Measurements from ENCODE around the gene GPSM1.

The GPSM1 gene

DNA sequence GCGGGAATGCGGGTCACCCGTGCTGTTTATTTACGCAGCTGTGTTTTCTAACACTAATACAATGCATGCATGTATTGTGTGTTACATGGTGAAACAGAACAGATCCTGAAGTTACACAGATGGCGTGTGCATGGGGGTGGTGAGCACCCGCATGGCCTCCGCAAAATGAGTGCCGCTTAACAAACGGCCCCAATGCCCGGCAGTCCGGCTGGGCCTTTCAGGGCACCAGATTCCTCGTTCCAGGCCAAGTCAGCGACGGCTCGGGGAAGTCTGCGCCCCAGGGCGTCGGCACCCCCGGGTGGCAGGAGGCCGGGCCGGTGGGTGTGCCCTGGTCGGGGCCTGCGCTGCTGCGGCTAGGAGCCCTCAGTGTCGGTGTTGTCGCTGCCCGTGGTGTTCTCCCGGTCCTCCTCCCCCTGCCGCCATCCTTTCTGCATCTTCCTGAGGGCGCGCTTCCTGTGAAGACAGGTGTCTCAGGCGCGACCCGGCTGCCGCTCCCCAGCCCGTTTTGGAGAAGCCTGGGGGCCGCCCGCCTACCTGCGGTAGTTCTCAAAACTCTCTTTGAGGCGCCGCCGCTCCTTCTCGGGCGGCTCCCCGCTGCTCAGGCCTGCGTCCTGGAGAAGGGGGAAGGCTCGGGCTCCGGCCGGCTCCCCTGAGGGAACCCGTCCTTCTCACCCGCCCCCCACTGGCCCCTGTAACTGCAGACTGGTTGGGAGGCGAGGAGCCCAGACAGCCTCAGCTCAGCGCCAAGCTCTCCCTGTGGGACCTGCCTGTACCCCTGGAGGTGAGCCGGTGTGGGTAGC lies 36.8 kb downstream of the GPSM1 start:
- no peak for DNase-seq

DNA sequence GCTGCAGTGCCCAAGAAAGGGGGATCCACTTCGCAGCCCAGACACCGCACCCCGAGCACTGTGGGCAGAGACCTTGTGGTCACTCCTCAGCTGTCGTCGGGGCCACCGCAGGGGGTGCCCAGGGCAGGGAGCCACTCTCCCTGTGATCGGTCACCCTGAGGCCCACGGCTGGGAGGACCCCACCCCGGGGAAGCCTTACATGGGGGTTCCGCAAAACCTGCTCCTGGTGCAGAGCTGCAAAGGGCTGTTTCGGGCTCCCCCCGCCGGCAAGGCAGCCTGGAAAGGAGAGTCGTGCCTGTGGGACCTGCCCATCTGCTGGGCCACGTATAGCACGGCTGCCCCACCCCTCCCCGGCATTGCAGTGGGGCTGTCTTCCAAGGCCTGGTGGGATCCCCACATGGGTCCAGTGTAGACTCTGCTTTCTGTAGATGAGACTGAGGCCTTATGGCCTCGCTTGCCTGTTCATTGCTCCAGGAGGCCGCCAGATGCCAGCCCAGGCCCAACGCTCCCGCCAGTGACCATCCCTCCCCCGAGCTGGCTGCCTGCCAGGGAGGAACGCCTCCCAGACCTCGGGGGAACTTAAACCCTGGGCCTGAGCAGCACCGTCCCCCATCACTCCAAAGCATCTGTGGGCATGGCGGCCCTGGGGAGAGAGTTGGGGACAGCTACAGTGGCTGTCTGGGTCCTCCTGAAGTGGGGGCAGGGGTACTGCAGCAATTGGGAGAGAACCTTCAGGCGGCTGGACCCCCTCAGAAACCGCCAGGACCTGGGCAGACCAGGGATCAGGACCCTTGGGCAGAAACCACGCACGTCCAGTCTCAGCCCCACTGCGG lies 37.8 kb downstream of the GPSM1 start:
- DNase-seq = no peak

DNA sequence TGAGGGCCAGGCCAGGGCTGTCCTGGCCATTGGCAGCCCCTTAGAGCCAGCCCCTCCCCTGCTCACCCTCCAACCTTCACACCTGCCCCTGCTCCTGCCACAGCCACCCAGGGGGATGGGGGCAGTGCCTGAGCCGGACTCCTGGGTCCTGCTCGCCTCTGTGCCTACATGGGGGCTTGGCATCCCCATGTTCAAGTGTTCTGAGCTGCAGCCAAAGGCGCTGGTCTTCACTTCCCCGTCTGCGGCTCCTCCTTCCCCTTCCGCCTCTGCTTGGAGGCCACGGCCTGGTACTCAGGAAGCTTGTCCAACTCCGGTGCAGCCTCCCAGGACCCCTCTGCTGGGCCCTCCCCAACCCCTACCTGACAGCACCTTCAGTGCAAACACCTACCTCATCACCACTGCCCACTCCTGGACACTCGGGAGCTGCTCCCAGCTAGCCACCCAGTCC lies 38.5 kb downstream of the GPSM1 start:
- DNase-seq = no peak

DNA sequence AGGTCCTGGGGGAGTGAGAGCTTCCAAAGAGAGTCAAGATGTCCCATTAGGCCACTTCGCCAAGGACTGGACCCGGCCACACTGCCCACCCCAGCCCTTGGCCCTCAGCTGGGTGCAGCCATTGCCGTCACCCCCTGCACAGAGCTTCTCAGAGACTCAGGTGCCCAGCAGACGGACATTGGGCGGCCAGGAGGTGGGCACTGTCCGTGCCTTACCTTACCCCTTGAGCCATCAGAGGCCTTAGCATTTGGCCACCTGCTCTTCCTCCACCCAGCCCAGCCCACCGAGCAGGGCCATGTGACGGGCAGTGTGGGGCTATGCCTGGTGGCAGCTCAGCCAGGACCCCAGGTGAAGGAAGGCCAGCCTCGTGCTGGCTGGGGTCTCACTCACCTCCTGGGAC lies 39.5 kb downstream of the GPSM1 start:
- no peak for DNase-seq

DNA sequence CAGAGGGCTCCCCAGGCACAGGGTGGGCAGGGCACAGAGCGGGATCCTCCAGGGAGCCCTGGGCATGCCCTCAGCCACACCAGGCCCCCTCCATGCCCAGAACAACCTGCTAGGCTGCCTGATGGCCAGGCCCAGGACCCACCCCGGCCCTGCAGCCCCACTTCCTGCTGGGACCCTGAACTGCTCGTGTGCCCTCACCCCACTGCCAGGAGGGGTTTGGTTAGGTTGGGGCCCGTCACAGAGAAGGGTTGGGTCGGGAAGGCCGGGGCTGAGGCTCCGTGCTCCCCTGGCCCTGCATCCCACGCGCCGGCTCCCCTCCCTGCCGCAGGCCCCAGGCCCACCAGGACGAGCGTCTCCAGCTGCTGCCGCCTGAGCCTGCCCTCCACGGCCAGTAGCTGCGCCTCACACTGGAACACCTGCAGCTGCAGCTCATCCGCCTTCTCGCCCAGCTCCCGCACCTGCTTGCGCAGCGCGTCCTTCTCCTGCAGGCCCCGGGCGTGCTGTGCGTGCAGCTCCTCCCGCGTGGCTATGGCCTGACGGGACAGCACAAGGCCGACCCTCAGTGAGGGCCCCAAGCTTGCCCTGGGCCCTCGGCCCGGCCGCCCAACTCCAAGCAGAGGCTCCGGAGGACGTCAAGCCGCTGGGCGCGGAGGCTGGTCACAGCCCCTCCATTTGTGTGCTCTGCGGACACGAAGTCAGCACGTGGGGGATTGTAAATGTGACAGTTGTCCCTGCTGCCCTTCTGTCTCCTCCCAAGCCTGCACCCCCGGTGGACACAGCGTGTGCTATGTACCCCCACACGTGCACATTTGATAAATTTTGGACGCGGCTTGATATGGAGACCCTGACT lies 40.2 kb downstream of the GPSM1 start:
- DNase-seq = no peak

DNA sequence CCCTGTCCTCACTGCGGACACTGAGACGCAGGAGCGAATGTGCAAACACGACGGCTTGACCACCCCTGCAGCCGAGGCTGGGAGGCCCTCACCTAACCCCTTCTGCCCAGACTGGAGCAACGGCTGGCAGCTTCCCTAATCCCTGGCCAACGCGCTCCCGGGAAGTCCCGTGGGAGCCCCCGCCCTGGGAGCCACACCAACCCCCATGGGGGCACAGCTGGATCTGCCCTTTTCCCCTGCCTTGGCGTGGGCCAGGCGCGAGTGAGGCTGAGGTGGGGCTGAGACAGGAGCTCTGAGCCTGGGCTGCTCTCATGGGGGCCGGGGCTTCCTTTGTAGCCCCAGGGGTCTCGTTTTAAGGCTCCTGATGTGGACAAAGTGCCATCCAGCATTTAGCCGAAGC lies 40.9 kb downstream of the GPSM1 start:
- no peak for DNase-seq

DNA sequence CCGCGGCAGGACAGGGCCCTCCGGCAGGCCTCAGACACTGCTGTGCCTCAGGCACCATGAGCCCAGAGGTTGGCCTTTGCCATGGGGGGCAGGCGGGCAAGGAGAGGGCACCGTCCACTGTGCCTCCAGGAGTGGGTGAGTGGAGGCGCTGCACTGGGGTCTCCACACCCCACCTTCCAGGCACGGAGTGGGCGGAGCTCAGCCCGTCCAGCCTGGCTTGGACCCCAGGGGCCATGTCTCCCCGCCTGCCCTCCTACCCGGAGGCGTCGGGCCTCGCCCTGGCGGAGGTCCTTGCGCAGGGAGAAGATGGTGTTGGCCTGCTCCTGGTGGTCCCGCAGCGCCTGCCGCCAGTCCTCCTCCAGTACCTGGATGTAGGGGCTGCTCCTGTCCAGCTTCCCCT lies 42.7 kb downstream of the GPSM1 start:
- no peak for DNase-seq

DNA sequence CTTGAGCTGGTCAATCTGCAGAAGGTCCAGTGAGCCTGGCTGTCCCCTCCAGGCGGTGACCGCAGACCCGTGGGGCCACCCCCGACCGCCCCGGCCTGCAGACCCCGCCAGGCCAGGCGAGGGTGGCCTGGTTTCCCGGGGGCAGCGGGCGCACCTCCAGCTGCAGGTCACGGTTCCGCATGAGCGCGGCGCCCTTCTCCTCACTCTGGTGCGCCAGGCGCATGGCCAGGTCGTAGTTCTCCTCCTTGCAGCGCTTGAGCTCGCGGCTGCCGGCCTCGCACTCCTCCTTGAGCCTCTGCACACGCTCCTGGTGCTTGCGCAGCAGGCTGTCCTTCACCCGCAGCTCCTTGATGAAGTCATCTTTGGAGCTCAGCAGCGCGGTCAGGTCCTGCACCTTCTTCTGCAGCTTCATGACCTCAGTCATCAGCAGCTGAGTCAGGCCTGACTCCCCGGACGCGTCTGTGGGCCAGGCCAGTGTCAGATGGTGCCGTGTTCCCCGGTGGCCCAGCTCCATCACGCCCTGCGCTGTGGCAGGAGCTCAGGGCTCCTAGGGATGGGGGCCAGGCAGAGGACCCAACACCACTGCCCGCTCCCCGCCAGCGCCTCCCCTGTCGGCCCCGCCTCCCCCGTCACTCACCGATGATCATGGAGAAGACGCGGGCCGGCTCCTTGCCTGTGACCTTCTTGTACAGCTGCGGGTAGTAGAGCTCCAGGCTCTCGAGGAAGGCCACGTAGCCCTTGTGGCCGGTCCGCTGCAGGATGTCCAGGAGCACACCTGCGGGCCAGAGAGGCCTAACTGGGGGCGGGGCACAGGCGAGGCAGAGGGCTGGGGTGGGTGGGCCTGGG lies 43.6 kb downstream of the GPSM1 start:
- DNase-seq = no peak

DNA sequence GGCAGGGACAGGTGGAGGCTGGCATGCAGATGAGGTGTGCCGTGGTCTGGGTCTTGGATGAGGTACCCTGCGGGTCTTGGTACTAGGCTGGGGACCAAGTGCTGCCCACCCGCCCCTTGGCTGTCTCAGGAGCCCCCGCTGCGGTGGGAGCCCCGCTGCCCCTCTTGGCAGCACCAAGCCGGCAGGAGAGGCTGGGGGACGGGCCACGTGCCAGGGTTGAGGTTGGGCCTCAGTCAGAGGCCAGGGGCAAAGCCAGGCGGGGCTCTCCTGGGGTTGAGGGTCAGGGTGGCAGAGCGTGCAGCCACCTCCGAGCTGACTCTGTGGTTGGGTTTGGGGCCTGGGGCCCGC lies 44.2 kb downstream of the GPSM1 start:
- no peak for DNase-seq

DNA sequence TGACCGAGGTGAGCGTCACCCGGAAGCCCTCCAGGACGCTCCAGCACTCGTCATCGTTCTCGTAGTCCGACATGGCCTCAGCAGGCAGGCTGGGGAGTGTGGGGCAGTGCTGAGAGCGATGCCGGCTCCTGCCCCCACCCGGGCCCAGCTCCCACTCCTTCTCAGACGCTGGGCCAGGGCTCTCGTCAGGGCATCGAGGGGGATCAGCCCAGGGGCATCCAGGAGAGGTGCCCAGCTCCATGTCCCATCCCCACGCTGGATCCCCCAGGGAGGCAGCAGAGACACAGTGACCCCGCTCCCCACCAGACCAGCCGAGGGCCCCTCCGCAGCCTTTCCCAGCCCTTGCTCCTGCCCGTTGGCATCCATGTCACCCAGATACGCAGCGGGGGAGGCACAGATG lies 44.7 kb downstream of the GPSM1 start:
- DNase-seq = no peak

DNA sequence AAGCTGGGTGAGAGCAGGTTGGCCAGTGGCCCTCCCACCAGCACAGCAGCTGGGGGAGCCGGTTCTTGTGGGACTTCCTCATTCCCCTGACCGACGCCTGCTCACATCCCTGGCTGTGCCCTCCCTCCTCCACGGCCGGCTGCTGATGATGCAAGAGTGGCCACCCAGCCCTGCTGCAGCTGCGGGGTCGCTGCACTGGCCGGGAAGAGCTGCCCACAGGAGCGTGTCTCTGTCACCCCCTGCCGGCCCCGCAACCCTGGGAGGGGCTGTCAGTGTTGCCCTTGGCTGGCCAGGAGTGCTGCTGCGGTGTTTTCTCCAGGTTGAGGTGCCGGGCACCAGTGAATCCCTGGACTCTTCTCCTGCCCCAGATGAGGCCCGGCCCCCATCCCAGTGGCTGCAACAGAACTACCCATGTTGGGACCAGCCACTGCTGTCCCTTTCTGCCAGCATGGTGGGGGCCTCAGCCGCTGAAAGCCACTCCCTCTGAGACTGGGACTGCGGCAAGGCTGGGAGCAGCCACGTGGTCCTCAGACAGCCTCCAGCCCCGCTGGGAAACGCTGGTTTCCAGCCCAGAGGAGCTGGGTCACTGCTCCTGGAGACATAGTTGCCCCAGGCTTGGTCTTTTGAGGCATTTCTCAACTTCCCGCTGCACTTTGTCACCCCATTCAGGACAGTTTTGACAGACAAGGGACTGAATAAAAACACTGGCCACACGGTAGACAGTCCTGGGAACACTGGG lies 45.4 kb downstream of the GPSM1 start:
- no peak for DNase-seq

DNA sequence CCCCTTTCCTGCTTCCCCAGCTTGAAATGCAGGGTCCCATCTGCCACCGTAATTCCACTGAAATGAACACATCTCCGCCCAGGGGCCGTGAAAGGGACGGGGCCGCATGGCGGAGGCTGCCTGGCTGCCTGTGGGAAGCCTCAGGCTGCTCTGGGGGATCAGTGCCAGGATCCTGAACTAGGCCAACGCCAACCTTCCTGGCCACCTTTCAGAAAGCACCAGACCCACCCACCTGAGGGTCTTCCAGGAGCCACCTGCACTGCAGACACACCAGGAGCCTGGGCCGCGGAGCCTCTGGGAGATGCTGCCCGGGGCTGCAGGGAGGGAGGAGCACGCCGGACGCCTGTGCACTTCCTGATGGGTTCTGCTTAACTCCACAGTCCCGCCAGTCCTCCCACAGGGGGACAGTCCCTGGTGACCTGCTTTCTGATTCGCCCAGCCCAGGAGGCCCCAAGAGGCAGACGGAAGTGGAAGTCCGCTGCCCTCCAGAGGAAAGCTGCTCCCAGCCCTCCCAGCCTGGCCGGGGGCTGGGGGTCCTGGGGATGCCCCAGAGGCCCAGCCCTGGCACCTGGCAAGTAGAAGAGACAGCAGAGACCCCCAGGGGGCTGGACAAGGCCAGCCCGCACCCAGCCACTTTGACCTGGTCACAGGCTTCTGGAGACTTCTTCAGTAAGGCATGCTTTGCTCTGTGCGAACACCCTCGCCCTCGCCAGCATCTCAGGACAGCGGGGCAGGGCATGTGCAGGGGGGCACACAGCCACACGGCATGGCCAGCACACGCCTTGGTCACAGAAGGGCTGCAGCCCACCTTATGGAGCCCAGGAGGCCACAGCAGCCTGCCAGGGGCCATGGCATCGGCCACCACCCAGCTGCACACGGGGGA lies 46.2 kb downstream of the GPSM1 start, which contains the start of gene CARD9:
Gene CARD9, minus strand, starts transcription at position 370 of the 883 bp plus-strand sequence. CDS start 1,591 bp downstream, outside the sequence.
- no peak for DNase-seq

DNA sequence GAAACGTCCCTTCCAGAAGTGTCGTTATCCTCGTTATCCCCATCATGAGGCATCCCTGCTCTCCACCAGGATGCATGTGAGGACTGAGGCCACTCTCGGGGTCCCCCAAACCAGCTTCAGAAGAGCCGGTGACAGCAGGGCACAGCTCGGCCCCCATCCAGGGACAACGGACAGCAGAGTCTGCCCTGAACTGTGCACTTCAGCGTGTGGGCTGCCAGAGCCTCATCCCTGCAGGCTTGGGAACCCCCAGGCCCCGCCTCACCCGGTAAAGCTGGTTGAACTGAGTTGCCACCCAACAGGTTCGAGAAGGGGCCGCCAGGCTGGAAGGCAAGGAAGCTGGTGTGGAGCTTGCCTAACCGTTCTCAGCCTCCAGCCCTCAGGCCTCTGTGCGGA lies 46.8 kb downstream of the GPSM1 start:
- no peak for DNase-seq

DNA sequence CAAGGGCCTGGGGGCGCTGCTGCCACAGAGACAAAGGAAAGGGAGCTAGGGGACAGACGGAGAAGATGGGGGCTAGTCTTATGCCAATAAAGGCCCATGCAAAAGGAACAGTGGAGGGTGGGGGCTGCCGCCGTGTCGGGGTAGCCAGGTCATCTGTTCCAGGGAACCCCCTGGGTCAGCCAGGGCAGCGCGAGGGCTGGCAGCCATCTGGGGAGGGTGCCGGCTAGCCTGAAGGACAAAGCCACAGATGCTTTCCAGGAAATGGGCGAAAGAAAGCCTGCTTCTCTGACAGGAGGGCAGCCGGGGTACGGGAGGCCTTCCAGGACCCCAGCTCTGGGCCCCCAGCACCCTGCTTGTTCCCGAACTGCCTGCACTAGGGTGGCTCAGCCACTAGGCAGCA lies 47.8 kb downstream of the GPSM1 start:
- no peak for DNase-seq

DNA sequence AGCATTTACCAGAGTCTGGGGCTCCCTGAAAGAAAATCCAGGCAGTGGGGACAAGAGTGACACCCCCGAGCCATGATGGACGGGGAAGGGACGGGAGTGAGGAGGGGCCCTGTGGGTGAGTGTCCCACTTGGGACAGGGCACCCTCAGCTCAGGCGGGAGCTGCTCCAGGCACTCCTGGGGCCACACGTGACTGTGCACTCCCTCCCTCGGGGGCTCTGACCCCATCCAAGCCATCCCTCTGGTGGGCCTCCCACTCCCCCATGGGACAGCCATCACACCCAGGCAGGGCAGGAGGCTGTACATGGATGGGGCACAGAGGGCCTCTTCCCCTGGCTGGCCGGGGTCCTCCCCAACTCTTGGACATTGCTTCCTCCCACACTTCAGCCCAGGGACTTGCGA lies 49.1 kb downstream of the GPSM1 start:
- no peak for DNase-seq

DNA sequence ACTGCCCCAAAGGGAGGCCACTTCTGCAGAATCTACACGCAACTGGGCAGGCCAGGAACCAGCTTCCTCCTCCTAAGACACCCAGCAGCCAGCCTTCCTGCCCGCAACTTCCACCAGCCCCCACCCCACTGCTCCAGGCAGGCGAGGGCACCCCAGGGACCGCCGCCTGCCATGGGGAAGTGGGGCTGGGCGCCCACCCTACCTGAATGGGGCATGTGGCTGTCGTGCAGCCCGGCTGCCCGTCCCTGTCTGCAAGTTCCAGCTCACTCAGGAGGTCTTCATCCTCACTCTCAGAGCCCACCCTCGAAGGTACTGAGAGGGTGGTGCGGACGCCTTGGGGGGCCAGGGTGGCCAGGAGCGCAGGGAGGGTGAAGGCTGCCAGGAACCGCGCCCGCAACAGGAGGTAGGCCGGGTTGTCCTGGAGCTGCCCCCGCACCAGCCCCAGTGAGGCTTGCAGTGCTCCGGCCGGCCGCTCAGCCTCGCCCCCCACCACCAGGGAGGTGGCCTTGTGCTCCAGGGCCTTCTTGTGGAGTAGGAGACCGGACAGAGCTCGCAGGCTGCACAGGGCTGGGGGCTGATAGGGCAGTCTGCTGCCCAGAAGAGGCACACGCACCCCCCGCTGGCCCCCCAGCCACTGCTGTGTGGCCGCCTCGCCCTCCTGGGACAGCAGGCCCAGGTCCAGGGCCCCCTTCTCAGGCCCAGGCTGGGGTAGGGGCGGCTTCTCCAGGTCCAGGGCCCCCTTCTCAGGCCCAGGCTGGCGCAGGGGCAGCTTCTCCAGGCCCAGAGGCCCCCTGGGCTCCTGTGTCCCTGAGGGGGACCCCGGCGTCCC lies 50.2 kb downstream of the GPSM1 start:
- DNase-seq = no peak

DNA sequence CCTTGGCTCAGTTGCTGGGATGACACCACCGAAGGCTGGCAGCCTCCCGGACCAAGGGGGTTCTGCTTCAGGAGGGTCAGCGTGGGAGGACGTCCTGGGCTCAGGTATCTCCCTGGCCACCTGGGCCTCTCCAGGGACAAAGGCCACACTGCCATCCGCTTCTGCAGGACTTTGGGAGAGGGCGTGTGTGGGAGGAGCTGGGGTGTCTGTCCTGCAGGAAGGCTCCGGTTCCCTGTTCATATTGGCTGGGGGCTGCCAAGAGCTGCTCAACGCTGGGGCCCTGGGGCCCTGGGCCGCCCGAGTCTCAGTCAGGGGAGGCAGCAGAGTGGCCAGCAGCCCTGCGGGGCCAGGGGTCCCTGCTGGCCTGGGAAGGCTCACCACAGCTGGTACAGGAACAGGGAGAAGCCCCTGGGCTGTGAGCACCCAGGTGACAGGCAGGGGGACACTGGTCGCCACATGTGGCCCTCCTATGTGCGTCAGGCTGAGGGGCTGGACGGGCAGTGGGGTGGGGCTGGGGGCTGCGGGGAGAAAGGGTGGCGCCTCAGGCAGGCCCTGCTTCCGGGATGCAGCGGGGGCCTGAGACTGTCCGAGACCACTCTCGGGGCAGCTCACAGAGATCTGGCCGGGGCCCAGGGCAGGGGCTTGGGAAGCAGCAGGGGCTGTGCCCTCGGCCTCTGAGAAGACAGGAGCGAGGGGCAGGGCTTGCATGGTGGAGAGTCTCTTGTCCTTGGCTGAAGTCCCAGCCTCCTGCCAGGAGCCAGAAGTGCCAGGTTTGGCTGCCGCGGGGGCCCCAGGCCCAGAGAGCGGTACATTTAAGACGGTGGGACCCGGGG lies 51.0 kb downstream of the GPSM1 start:
- no peak for DNase-seq

DNA sequence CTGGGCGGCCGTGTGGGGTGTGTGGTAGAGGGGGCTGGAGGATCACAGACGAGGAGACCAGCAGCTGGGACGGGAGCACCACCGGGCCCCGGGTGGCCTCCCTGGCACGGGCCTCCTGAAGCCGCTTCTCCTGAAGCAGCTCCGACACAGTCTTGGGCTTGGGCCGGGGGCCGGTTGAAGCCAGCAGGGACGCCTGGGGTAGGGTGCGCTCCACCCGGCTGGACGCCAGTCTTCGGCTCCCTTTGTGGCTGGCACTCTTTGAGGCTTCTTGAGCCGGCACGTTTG lies 51.6 kb downstream of the GPSM1 start:
- DNase-seq = no peak

DNA sequence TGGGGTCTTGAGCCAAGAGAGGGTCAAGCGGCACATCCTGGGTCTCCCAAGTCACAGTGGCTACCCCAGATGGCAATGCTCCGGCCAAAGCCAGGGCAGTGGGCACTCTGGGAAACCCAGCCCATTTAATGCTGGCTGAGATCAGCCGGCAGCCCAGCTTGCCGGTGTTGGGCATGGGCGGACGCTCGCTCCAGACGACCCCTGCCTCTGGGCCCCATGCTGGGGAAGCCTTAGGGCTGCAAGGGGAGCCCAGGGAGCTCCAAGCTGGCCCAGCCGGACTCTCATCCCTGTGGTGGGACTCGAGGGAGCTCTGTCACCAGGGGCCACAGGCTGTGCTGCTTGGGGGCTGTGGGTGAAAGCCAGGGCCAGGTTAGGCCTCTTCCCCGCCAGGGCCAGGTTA lies 52.1 kb downstream of the GPSM1 start:
- no peak for DNase-seq
